GM21360 (cell line): ENCODE data around the gene OGDH.
"Not testable (repeated sequence)": the region's sequence is repeated elsewhere in the genome, so short reads cannot be mapped to it uniquely, and the experiment has no call there.

Source experiments
- ATAC-seq: cut with Tn5 transposase; IDR thresholded peaks from one replicate; pipeline ENCODE4 v1.9.1; 2021; ENCODE audit warnings: mild to moderate bottlenecking, moderate library complexity; ENCODE audit not compliant: unreplicated experiment

Gene OGDH

DNA sequence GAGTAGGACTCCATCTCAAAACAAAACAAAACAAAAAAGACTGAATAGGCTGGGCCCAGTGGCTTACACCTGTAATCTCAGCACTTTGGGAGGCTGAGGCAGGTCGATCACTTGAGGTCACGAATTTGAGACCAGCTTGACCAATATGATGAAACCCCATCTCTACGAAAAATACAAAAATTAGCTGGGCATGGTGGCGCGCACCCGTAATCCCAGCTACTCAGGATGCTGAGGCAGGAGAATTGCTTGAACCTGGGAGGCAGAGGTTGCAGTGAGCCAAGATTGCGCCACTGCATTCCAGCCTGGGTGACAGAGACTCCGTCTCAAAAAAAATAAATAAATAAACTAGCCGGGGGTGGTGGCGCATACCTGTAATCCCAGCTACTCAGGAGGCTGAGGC lies 97.0 kb downstream of the OGDH start:
- ATAC-seq: not testable (repeated sequence)

DNA sequence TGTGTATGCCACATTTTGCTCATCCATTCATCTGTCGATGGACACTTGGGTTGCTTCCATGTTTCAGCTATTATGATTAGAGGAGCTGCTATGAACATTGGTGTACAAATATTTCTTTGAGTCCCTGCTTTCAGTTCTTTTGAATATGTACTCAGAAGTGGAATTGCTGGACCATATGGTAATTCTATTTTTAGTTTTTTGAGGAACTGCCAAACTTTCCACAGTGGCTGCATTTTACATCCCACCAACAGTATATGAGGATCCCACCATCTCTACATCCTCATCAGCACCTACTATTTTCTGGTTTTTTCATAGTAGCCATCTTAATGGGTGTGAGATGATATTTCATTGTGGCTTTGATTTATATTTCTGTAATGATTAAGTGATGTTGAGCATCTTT lies 97.5 kb downstream of the OGDH start:
- ATAC-seq: no peak

DNA sequence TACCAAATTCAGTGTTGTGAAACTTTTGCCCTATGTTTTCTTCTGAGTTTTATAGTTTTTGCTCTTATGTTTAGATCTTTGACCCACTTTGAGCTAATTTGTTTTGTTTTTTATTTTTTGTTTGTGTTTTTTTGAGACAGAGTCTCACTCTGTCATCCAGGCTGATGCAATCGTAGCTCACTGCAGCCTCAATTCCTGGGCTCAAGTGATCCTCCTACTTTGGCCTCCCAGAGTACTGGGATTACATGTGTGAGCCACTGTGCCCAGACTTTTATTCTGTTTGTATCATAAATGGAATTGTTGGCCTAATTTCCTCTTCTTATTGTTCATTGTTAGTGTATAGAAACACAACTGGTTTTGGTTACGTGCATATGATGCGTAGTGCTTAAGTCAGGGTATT lies 99.0 kb downstream of the OGDH start:
- no peak for ATAC-seq

DNA sequence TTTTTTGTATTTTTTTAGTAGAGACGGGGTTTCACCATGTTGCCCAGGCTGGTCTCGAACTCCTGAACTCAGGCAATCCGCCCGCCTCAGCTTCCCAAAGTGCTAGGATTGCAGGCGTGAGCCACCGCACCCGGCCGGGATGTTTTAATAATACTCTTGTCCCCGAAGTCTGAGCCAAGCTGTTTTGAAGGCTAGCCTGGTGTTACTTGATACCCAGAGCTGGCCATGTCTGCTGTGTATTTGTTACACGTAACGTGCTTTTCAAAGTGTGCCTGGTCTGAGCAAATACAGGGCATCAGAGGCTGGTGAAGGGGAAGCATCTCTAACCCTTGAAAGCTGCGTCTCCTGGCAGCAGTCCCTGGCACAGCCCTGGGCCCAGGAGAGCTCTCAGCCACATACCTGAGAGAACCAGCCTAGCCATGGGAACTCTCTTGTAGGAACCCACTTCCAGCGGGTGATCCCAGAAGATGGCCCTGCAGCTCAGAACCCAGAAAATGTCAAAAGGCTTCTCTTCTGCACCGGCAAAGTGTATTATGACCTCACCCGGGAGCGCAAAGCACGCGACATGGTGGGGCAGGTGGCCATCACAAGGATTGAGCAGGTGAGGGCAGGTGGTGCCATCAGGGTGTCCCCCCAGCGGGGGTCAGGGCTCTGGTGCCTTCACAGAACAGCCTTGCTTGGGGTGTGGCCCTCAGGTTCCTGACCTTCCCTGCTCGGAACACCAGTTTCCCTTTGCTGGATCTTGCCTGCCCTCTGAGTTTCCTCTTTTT lies 100.5 kb downstream of the OGDH start:
- ATAC-seq: no peak

DNA sequence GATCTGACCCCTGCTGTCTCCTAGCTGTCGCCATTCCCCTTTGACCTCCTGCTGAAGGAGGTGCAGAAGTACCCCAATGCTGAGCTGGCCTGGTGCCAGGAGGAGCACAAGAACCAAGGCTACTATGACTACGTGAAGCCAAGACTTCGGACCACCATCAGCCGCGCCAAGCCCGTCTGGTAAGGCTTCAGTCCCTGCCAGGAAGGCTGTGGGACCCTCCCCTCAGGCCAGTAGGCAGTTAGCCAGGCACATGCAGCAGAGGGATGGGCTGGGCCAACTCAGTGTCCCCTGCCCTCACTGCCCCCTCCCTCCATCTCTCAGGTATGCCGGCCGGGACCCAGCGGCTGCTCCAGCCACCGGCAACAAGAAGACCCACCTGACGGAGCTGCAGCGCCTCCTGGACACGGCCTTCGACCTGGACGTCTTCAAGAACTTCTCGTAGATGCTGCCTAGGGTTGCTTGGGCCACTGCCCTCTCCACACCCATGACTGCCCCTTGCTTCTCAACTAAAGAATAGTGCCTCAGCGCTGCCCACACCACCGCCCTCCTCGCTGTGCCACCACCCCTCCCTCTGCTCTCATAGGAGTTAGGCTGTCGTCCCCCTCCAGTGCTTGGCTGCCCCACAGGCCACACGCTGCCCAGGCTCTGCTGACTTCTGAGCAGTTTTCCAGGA lies 101.3 kb downstream of the OGDH start:
- ATAC-seq: no peak

DNA sequence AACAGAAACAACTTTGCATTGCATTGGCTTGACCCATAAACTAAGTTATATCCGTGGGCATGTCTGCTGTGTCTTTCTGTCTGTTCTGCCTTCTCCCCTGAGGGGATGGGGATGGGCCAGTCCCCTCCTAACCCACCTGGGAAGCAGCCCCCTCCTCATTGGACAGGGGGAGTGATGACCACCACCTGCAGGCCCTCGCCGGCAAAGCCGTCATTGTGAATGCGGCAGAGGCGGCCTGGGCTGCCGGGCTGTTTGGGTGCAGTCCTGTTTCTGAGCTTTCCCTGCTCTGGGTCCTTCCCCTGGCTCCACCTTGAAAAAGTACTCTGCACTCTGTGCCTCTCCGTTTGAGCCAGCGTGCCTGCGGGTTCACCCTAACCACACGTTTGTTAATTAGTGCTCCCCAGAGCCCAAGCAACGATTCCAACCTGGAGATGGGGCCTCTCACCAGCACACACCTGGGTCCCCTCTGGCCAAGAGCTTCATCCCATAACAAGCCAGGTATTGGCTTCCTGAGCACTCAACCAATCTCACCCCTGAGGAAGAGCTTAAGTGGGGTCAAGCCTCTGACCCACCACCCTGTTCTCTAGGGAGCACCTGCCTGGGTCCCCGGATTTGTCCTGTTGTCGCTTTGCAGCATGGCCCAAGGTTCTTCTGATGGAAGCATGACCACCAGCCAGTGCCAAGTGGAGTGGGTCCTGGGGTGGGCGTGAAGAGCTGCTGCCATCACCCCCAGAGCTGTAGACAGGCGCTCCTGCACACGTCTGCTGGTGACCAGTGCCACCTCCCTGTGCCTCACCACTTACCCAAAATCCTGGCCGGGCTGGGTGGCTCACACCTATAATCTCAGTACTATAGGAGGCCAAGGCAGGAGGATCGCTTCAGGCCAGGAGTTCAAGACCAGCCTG lies 102.8 kb downstream of the OGDH start:
- no peak for ATAC-seq

DNA sequence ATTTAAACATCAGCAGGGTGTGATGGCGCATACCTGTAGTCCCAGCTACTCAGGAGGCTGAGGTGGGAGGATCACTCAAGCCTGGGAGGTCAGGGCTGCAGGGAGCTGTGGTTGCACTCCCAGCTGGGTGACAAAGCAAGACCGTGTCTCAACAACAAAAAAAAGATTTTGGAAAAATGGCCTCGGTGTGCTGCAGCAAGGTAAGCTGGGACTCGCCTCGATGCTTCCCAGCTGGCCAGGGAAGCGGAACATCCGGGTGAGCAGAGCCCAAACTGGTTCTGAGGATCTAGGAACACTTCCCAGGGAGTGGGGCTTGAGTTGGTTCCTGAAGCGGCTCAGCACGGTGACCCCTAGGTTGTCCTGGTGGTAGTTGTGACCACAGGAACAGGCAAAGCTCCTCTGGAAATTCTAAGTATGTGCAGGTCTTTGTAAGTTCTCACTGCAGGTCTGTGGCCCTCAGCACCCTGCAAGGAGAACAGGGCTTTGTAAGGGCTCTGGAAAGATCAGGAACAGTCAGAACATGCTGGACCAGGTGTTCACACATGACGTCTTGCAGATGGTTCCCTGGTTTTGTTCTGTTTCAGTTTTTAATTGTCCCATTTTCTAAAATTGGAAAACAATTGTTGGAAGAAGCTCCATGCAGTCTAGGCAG lies 103.6 kb downstream of the OGDH start:
- ATAC-seq: no peak

DNA sequence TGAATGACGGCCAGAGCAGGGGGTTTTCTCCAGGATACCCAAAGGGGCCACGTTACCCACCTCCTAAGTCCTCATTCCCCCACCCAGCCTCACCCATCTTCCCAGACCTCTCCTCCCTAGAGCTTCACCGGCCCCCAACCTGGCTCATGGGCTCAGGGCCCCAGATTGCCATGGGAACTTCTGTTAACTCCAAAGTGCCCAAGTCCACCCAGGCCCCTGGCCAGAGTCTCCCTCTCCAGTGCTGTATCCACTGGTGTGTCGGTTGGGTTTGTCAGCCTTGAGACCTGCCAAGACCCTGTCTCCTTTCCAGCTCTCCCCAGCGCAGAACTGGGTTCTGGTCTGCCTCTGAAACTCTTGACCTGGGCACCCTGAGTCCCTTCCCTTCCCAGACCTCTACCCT lies 105.1 kb downstream of the OGDH start:
- no peak for ATAC-seq

DNA sequence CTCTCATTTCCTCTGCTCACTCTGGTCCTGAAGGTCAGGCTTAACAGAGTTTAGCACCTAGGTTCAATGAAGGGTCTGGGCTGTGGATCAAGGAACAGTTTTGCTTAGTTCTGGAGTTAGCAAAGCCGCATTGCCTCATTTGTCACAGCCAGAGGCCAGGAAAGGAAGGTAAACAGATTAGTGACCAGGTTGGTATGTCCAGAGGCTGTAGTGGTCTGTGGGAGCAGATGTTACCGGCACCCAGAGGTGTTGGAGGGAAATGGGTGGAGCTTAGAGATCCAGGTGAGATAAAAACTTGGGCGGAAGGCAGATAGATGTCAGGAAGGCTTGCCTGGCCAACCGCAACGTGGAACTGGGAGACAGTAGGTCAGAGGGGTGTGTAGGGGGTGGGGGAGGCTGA lies 105.6 kb downstream of the OGDH start:
- ATAC-seq: no peak

DNA sequence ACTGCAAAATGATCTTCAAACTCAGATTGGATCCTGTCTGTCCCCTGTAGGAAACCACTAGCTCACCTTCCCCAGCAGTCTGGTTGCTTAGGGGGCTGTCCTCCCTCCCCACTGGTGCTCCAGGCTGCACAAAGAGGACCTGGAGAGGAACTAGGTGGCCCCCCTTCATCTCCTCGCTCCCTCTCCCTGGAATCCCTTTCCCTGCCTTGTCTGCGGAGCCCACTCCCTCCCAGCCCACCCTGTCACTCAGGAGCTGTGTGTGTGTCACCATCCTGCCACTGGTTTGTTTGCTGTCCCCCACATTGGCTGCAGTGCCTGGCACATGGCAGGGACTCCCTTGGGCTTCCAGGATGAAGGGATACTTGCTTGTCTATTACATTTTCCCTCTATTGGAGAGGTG lies 106.7 kb downstream of the OGDH start:
- no peak for ATAC-seq

DNA sequence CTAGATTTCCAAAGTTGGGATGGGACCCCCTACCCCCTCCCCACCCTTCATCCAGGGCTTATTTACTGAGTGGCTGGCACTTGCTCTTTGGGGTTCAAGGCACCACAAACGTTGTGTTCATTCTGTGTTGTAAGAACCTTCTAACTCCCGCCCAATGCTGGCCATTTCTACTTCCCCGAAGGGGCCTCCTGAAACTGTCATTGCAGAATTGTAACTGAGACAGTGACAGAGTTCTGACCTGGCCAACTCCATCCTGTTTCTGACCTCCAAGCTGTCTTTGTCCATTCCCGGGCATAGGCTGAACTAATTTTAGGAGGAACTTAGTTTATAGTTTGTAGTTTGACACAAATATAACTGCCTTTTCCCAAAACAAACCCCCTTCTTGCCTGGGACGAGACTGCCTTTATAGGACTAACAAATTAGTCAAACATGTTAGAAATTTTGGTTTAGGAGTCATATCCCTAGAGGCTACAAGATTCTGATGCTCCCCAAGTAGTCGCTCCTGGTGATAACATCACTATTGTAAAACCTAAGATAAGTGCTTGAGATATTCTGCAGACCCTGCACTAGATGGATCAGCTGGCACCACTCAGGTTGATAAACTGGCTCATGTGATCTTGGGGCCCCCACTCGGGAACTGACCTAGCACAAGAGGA lies 107.4 kb downstream of the OGDH start:
- ATAC-seq: no peak

DNA sequence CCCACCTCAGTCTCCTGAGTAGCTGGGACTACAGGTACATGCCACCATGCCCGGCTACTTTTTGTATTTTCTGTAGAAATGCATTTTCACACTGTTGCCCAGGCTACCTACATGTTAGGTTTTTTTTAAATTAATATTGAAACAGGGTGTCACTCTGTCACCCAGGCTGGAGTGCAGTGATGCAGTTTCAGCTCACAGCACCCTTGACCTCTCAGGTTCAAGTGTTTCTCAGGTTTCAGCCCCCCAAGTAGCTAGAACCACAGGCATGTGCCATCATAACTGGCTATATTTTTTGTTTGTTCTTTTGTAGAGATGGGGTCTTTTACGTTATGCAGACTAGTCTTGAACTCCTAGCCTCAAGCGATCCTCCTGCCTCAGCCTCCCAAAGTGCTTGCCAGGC lies 109.8 kb downstream of the OGDH start:
- ATAC-seq: no peak

DNA sequence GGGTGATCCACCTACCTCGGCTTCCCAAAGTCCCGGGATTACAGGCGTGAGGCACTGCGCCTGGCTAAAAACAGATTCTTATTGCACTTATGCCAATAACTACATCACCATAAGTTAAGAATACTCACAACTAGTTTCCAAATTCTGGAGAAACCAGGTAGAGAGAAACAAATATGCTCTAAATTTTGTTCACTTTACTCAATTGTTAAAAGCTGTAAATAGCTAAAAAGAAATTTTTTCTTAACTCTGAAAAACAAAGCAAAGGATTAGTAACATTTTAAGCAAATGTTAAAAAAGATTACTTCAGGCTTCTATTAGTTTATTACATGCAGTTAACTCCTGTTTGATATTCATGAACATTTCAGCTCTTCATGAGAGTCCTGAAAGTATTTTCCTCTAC lies 113.9 kb downstream of the OGDH start:
- no peak for ATAC-seq

DNA sequence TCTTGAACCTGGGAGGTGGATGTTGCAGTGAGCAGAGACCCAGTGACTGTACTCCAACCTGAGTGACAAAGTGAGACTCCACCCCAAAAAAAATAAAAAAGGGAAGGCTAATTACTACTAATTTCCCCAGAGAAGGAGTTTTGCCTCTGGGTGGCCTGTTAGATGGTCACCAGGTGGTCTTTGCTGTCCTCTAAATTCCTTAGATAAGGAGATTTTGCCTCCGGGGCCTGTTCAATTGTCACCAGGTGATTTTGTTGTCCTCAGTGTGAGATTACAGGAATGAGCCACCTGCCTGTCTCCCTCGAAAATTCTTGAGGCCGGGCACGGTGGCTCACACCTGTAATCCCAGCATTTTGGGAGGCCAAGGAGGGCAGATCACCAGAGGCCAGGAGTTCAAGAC lies 117.8 kb downstream of the OGDH start:
- no peak for ATAC-seq

DNA sequence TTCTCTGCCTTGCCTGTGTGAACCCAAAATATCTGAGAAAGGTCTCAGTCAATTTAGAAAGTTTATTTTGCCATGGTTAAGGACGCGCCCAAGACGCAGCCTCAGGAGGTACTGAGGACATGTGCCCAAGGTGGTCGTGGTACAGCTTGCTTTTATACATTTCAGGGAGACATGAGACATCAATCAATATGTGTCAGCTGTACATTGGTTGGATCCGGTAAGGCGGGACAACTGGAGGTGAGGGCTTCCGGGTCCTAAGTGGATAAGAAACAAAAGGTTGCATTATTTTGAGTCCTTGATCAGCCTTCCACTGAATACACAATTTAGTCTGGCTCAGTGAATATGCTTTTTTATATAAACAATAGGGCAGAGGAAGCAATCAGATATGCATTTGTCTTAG lies 119.8 kb downstream of the OGDH start:
- ATAC-seq: not testable (repeated sequence)

DNA sequence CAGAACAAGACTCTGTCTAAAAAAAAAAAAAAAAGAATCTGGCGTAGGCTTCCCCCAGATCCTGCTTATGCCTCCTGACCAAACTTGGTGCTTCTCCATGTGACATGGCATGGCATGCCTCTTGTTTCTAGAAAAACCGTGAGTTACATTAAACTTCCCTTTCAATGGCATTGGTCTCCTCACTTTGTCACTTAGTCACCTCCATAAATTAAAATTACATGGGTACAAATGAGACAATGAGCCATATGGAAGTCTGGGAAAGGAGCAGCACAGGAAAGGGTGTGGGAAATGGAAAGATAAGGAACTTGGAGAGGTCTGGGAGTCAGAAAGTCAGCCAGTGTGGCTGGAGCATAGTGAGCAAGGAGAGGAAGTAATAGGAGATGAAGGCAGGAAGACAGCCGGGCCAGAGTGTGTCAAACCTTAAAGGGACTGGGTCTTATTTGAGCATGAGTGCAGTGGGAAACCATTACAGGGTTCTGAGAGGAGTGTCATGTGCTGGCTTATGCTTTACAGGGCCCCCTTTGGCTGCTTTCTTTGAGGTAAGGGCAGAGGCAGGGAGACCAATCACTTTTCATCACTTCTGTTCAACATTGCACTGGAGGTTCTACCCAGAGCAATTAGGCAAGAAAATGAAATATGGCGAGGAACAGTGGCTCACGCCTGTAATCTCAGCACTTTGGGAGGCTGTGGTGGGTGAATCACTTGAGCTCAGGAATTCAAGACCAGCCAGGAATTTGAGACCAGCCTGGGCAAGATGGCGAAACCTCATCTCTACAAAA lies 120.9 kb downstream of the OGDH start:
- no peak for ATAC-seq

DNA sequence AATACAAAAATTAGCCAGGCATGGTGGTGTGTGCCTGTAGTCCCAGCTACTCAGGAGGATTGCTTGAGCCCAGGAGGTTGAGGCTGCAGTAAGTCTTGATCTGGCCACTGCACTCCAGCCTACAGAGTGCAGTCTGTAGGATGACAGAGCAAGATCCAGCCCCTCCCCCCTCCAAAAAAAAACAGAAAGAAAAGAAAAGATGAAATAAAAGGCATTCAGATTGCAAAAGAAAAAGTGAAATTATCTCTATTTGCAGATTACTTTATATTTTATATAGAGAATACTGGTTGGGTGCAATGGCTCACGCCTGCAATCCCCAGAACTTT lies 121.5 kb downstream of the OGDH start:
- ATAC-seq: no peak

DNA sequence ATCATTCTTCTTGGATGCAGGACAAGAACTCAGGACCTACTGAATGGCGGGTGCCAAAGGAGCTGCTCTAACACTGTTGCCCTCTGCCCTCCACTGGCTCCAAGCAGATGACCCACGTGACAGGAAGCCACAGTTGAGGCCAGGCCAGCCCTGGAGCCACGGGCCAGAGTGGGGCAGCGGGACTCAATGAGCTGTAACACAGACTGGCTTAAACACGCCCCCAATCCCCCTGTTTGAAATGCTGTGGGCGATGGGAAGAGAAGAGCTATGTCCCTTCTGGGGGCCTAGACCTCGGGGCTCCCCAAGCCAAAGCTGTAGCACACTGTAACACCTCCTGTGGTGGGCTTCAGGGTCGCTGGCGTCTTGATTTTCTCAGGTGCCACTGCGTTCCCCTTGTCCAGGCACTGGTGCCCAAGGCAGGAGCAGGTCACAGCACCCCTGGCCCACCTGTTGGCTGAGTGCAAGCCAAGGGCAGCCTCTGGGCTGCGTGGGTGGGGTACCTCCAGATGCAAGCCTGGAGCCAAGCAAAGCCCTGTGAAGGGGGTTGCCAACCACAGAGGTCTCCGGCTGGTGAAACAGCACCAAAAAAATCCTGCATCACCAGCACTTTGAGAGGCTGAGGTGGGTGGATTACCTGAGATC lies 123.6 kb downstream of the OGDH start:
- ATAC-seq: no peak

DNA sequence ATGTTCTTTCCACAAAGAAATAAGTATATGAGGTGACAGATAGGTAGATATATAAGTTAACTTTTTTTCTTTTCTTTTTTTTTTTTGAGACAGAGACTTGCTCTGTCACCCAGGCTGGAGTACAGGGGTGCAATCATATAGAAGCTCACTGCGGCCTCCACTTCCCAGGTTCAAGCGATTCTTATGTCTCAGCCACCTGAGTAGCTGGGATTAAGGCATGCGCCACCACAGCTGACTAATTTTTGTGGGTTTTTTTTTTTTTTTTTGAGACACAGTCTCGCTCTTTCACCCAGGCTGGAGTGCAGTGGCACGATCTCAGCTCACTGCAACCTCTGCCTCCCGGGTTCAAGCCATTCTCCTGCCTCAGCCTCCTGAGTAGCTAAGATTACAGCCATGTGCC lies 126.5 kb downstream of the OGDH start:
- not testable (repeated sequence) for ATAC-seq
